Testis (tissue), 3 donors: Measurements from ENCODE around the gene VWA8. TPM values are rescaled to one million over a fixed set of nuclear protein-coding genes. Genes with fewer than 3 reads are reported as not detected.

Source experiments
- DNase-seq: peaks from one replicate; pipeline ENCODE4 v3.0.0-alpha.2; 2019
- H3K27ac ChIP-seq, 2 donors: fragments of 200-600 bp; sonication (generic); one replicate each; pipeline ENCODE4 v1.5.1; 2019
- H3K27me3 ChIP-seq: fragments of 200-600 bp; sonication (generic); one replicate; pipeline ENCODE4 v1.5.1; 2019
- H3K36me3 ChIP-seq: fragments of 200-600 bp; sonication (generic); one replicate; pipeline ENCODE4 v1.5.1; 2017; ENCODE audit warnings: low read depth; ENCODE audit errors: missing control alignments
- H3K4me1 ChIP-seq: fragments of 200-600 bp; sonication (generic); one replicate; pipeline ENCODE4 v1.5.1; 2019
- H3K4me3 ChIP-seq, 2 donors: fragments of 200-600 bp; sonication (generic); one replicate each; pipeline ENCODE4 v1.5.1; 2017 to 2019
- H3K9me3 ChIP-seq: fragments of 200-600 bp; sonication (generic); one replicate; pipeline ENCODE4 v1.5.1; 2017
- POLR2A ChIP-seq: fragments of 450-650 bp; IDR thresholded peaks from one replicate; pipeline ENCODE4 v1.6.1; 2017; ENCODE audit warnings: antibody characterized with exemption, mild to moderate bottlenecking, moderate library complexity
- WGBS, 2 donors: methylation state at CpG; one replicate each; pipeline ENCODE4 v1.1.5; 2018; 5-methylcytosine and 5-hydroxymethylcytosine counted together
- intact Hi-C: fragments of 100-400 bp; cut with DNase I; formaldehyde crosslinking; loops from one replicate; pipeline ENCODE4 v1.15.1; 2023; ENCODE audit warnings: low total_unique reads
- polyA plus RNA-seq: library from polyadenylated mRNA; stranded (reverse); fragments of 350-450 nt; fragmentation: Illumina TruSeq; extraction: RNeasy Lipid Tissue Mini Kit (QIAGEN cat#74804); gene quantifications from one replicate; pipeline ENCODE4 v1.2.3, GENCODE V29; 2014; ENCODE audit warnings: low read depth, low replicate concordance; ENCODE audit not compliant: insufficient read depth
- total RNA-seq, 2 donors: library from RNA; depleted of rRNA; stranded (reverse); fragments of >200 nt; gene quantifications; one replicate each; pipeline ENCODE4 v1.2.3, GENCODE V29; 2016
- TF ChIP-seq, protein P1 (sequence below), 3 experiments: fragments of 450-650 bp in 2 of 3; fragments of 200-600 bp in 1 of 3; sonication (generic) in 1 of 3; IDR thresholded peaks; one replicate each; pipeline ENCODE4 v1.5.1; 2016 to 2019; ENCODE audit warnings: antibody characterized with exemption in 3 of 3, mild to moderate bottlenecking in 2 of 3, moderate library complexity in 1 of 3

The VWA8 gene
- total and polyA plus RNA-seq, 3 donors from 2014 or later, result 6.9 to 27.1 (median 15.2) TPM

DNA sequence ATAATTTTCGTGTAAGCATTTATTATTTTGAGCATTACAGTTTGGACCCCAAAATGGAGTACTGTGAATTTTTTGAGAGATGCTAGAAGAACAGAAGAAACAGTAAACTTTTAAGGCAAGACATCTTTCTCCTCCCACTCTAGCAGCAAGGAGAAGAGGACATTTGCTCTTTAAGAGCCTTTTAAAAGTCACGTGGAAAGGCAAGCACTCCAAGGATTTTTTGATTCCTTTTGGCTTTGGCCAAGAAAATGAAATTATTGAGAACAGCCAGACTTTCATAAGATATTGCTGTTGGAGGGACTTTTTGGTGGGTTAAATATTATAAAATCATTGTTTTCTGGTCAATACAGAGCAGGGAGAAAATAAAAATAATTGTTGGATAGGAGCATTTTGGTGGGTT lies 393.5 kb downstream of the VWA8 start:
- H3K4me1 ChIP-seq, result peaks cover 18% of the 10 kb centered on the region
- WGBS, 2 donors, result 67 to 71% methylated on average over 2 of the region's 2 CpGs
- no peak overlapping the region for H3K4me3 ChIP-seq
- intact Hi-C loops, result no loop called here
- no peaks in the 10 kb centered on the region for H3K36me3 ChIP-seq
- no peaks in the 10 kb centered on the region for H3K9me3 ChIP-seq
- TF ChIP-seq, protein P1, sequence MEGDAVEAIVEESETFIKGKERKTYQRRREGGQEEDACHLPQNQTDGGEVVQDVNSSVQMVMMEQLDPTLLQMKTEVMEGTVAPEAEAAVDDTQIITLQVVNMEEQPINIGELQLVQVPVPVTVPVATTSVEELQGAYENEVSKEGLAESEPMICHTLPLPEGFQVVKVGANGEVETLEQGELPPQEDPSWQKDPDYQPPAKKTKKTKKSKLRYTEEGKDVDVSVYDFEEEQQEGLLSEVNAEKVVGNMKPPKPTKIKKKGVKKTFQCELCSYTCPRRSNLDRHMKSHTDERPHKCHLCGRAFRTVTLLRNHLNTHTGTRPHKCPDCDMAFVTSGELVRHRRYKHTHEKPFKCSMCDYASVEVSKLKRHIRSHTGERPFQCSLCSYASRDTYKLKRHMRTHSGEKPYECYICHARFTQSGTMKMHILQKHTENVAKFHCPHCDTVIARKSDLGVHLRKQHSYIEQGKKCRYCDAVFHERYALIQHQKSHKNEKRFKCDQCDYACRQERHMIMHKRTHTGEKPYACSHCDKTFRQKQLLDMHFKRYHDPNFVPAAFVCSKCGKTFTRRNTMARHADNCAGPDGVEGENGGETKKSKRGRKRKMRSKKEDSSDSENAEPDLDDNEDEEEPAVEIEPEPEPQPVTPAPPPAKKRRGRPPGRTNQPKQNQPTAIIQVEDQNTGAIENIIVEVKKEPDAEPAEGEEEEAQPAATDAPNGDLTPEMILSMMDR (IDR thresholded peaks at IDR 0.05), result no peak
- no peak for TF ChIP-seq POLR2A
- no peak overlapping the region for H3K27ac ChIP-seq
- DNase-seq, result no peak
- H3K27me3 ChIP-seq, result no peaks in the 10 kb centered on the region

DNA sequence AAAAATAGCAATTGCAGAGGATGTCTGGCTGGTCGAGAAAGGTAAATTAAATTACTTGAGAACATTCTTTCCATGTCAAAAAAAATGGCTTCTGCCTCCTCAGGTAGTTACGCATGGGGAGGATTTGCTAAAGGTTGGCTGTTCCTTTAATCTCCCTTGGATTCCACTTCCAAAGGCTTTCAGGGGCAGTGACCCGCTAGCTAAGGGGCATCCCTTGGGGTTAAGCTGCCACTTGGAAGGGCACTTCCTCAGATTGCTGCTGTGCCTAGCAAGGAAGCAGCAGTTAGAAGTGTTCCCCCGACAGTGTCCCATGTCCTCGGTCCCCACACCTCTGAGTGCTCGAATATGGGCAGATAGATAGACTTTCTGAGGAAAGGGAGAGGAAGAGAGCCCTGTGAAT lies 395.1 kb downstream of the VWA8 start:
- DNase-seq, result no peak
- WGBS, 2 donors, result 84 to 86% methylated on average over 6 of the region's 6 CpGs
- Histone ChIP-seq H3K27me3 (no peaks in the 10 kb centered on the region), H3K36me3 (no peaks in the 10 kb centered on the region), H3K4me1 (peaks cover 30% of the 10 kb centered on the region), H3K4me3 (no peak overlapping the region), H3K9me3 (no peaks in the 10 kb centered on the region), H3K27ac (no peak overlapping the region)
- intact Hi-C loops, result no loop called here
- TF ChIP-seq, protein P1 (IDR thresholded peaks at IDR 0.05), result no peak
- no peak for TF ChIP-seq POLR2A

DNA sequence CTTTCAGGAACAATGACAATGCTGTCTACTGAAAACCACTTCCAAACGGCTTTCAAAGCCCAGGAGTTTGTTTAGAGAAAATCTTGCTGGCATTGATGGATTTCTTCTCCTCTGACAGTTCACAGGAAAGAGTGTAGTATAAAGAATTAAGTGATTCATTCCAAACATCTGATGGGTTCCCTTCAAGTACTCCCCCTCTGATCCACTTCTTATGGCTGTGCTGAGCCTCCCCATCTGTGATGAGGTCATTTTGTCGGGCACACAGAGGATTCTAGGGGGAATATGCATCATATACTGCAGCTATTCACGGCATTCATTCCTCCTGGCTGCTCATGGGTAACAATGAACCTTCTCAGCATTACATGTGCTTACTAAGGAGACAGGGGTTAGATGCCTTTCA lies 395.7 kb downstream of the VWA8 start:
- Histone ChIP-seq H3K27ac (no peak overlapping the region), H3K36me3 (no peaks in the 10 kb centered on the region), H3K4me1 (peaks cover 30% of the 10 kb centered on the region), H3K4me3 (no peak overlapping the region), H3K27me3 (no peaks in the 10 kb centered on the region), H3K9me3 (no peaks in the 10 kb centered on the region)
- 47 to 58% methylated on average over 3 of the region's 3 CpGs for WGBS, 2 donors
- no peak for TF ChIP-seq POLR2A
- TF ChIP-seq, protein P1 (IDR thresholded peaks at IDR 0.05), result no peak
- no peak for DNase-seq
- intact Hi-C loops, result no loop called here

DNA sequence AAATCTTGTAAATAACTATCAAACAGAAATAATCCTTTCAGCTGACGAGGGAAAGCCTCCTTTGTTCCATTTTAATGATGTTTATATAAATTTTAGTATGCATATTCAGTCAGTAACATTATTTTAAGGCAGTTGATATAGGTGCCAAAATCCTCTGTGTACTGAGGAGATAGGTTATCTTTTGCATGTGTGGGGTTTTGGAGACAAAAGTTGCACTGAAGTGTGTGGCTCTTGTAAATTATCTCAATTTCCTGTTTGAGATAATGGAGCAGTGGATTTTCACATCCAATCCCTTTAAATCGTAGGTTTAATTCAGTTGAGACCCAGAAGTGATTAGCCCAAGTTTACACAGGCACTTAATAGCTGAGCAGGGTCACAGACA lies 396.9 kb downstream of the VWA8 start:
- Histone ChIP-seq H3K27ac (no peak overlapping the region), H3K4me3 (no peak overlapping the region), H3K4me1 (peaks cover 25% of the 10 kb centered on the region), H3K27me3 (no peaks in the 10 kb centered on the region), H3K36me3 (no peaks in the 10 kb centered on the region), H3K9me3 (no peaks in the 10 kb centered on the region)
- 25 to 47% methylated on average over 2 of the region's 2 CpGs for WGBS, 2 donors
- no peak for DNase-seq
- TF ChIP-seq, protein P1 (IDR thresholded peaks at IDR 0.05), result no peak
- no peak for TF ChIP-seq POLR2A
- intact Hi-C loops, result no loop called here

DNA sequence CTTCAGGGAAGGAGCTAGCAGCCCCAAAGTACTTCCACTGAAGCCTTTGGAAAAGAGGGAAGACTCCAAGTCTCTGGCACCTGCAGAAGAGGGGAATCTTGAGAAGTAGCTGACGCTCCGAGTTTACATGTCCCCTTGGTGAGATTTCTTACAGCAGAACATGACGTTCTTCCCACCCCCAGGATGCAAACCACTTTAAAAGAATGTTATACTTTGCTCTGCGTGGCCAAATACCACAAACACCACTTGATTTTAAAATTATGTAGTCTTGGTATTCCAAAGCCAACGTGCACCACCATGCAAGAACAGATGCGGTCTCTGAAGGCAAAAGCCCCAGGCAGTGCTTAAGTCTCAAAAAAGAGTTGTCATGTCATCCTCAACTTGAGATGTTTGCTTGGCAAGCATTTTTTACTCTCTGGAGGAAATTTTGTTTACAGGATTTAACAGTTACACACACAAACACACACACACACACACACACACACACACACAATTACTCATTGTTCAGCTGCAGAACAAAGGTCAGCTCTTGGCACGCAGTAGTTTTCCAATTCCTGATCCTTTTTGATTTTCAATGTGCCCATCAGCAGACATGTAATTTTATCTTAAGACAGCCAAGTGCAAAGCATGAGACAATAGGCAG lies 397.4 kb downstream of the VWA8 start:
- no peak overlapping the region for H3K27ac ChIP-seq
- H3K27me3 ChIP-seq, result no peaks in the 10 kb centered on the region
- no peak for DNase-seq
- no peaks in the 10 kb centered on the region for H3K9me3 ChIP-seq
- TF ChIP-seq, protein P1 (IDR thresholded peaks at IDR 0.05), result no peak
- TF ChIP-seq POLR2A, result no peak
- intact Hi-C loops, result no loop called here
- H3K4me3 ChIP-seq, result no peak overlapping the region
- 56 to 62% methylated on average over 7 of the region's 7 CpGs for WGBS, 2 donors
- peaks cover 25% of the 10 kb centered on the region for H3K4me1 ChIP-seq
- no peaks in the 10 kb centered on the region for H3K36me3 ChIP-seq
